GM21825 (cell line): ENCODE data around the gene KLHL26.

Experiments
- ATAC-seq: cut with Tn5 transposase; IDR thresholded peaks from one replicate; pipeline ENCODE4 v1.9.1; 2021; ENCODE audit warnings: mild to moderate bottlenecking, moderate library complexity; ENCODE audit not compliant: unreplicated experiment

KLHL26 gene

DNA sequence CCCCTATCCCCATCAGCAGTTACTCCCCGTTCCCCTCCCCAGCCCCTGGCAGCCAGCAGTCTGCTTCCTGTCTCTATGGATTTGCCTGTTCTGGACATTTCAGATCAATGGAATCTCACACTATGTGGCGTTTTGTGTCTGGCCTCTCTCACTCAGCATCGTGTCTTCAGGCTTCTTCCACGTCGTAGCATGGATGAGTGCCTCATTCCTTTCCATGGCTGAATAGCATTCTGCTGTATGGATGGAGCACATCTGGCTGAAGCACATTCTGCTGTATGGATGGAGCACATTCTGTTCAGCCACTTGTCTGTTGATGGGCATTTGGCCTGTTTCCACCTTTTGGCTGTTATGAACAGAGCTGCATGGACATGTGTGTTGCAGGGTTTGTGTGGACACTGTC, 76.2 kb downstream of the KLHL26 start:
- ATAC-seq, result no peak

DNA sequence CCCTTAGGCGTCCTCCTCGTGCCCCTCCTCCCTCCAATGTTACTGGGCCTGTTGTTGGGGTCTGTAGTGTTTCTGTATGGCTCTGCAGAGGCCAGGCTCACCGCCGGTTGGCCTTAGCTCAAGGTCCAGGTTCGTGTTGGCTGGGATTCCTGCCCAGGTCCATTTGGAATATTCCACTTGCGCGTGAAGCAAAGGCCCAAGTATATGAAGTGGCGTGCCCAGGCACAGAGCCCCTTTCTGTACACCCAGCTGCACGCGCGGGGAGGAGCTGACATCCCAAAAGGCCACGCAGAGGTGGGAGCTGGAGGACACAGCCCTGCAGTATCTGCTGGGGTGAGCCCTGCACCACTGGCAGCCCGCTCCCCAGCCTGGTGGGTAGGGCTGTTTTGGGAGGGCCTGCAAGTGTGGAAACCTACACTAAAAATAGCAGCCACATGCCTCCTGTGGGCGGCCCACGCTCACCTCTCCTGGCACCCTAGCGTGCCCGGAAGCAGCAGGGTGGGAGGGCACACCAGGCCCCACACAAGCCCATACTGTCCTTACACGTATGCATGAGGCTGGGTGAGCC, 76.8 kb downstream of the KLHL26 start:
- no peak for ATAC-seq

DNA sequence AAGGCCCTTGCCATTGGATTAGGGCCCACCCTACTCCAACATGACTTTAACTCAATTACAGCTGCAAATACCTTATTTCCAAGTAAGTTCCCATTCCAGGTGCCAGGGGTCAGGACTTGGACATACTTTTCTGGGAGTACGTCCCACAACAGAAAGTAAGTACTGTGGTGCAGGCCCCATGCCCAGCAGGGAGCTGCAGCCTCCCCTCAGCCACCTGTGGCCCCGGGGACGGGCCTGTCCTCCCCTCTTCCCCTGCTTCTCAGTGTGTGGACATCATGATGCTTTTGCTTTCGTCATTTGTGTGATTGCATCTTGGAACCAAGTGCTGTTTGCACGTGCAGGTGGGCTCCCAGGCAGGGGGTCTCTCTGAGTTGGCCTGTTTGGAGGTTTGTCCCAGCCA, 78.6 kb downstream of the KLHL26 start:
- no peak for ATAC-seq

DNA sequence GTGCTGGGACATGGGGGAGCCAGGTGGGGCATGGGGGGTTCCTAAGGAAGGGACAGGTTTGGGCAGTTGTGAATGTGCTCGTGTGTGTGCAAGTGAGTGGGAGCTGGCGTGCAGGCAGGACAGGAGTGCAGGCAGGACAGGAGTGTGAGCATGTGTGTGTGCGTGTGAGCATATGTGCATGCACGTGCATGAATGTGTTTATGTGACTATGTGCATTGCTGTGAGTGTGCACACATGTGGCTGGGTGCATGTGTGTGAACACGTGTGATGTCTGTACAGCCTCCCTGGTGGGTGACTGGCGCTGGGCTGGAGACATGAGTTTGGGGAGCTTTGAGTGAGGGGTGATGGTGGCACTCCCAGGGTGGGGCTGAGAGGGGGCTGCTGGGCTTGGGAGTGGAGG, 80.0 kb downstream of the KLHL26 start:
- no peak for ATAC-seq

DNA sequence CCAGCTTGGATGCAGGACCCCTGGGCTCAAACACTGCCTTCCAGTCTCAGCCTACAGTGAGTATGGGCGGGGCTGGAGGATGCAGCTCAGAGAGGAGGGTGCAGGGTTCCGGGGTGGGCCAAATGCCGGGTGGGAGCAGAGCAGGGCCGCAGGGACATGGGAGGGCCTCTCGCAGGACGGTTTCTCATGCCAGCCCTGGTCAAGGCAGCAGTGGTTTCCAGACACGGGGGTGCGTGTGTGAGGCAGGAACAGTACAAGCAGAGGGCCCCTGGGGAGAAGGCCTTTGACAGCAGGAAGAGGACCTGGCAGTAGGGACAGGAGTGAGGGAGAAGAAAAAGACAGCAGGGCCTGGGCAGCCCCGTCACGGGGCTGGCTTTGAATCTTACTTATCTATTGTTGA, 80.8 kb downstream of the KLHL26 start:
- ATAC-seq, result no peak

DNA sequence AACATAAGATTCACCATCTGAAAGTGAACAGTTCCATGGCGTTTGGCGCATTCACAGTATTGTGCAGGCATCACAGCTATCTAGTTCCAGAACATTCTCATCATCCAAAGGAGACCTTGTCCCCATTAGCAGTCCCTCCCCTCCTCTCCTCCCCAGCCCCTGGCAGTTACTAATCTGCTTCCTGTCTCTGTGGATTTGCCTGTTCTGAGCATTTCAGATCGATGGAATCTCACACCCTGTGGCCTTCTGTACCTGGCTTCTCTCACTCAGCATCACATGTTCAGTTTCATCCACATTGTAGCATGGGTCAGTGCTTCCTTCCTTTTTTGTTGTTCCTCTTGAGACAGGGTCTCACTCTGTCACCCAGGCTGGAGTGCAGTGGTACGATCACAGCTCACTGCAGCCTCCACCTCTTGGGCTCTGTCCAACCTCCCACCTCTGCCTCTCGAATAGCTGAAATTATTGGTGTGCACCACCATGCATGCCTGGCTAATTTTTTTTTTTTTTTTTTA, 81.2 kb downstream of the KLHL26 start:
- no peak for ATAC-seq

DNA sequence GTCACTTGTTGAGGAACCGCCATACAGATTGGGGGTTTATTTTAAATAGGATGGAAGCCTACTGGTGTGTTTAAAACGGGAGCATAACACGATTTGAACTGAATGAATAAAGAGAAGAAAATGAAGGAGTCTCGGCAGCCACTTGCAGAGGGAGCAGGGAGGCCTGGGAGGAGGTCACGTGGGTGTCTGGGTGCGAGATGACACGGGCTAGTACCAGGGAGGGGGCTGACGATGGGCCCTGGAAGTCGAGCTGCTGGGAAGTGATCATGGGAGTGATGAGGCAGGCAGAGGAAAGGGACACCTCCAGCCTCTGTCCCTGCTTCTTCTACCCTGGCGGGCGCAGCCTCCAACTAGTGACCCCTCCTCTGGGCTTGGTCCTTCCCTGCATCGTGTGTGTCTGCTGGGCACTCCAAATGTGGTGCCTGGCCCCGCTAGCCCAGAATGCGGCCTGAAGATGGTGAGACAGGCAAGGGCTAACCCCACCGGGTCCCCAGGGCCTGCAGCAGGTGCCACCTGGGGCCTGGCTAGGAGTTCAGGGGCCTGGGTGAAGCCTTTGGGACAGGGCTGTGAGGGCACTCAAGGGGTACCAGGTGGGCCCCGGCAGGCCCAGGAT, 82.1 kb downstream of the KLHL26 start:
- no peak for ATAC-seq

DNA sequence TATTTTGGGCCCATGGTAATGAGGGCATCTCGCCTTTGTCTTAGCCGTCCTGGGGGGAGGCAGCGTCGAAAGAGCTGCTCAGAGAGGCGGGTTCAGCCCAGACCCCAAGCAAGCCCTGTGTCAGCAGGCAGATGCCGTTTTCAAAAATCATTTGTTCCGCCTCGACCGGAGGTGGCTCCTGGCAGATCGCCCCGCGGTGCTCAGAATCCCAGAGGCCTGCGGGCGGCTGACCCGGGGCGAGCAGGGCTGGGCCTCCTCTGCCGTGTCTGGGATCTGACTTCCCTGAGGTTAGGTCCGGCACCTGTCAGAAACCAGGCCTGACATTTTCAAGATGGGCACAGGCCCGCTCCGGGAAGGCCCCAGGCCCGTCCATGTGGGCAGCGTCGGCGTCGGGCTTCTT, 82.7 kb downstream of the KLHL26 start:
- no peak for ATAC-seq
